Lower leg skin (tissue), 4 donors: ENCODE measurements around the gene ROBO1. TPM values are rescaled to one million over a fixed set of nuclear protein-coding genes. Genes with fewer than 3 reads are reported as not detected.
"Not testable (repeated sequence)": the region's sequence is repeated elsewhere in the genome, so short reads cannot be mapped to it uniquely, and the experiment has no call there.

Source experiments
- DNase-seq, 2 donors: peaks; one replicate each; pipeline ENCODE4 v3.0.0-alpha.2; 2019; ENCODE audit warnings: low spot score in 2 of 2
- H3K4me3 ChIP-seq: fragments of 200-600 bp; sonication (generic); 2 replicates; pipeline ENCODE4 v1.5.1; 2017; ENCODE audit warnings: mild to moderate bottlenecking, low read depth; ENCODE audit not compliant: poor library complexity, severe bottlenecking
- CTCF ChIP-seq, 3 donors: fragments of 450-650 bp; IDR thresholded peaks; one replicate each; pipeline ENCODE4 v1.5.1; 2016; ENCODE audit warnings: antibody characterized with exemption in 3 of 3, mild to moderate bottlenecking in 3 of 3, moderate library complexity in 2 of 3
- POLR2A ChIP-seq, 2 donors: fragments of 450-650 bp; IDR thresholded peaks; one replicate each; pipeline ENCODE4 v1.6.1; 2016 to 2017; ENCODE audit warnings: antibody characterized with exemption in 2 of 2, mild to moderate bottlenecking in 1 of 2, moderate library complexity in 1 of 2
- WGBS, 2 donors: methylation state at CpG; one replicate each; pipeline ENCODE4 v1.1.5; 2018; 5-methylcytosine and 5-hydroxymethylcytosine counted together
- intact Hi-C: fragments of 100-400 bp; cut with DNase I; formaldehyde crosslinking; loops from one replicate; pipeline ENCODE4 v1.15.0; 2023; ENCODE audit warnings: low total_unique reads
- total RNA-seq, 4 donors: library from RNA; depleted of rRNA; stranded (reverse); fragments of >200 nt; gene quantifications; one replicate each; pipeline ENCODE4 v1.1.0, GENCODE V29; 2016

The ROBO1 gene
- total RNA-seq, 4 donors from 2014 or later, result 26.3 to 60.0 (median 51.0) TPM

GRCh38 chr3:78724859-78725258 lies 1042.9 kb downstream of the ROBO1 start:
- intact Hi-C loops, result no loop called here
- no peak for DNase-seq
- H3K4me3 ChIP-seq, result no peak overlapping the region
- WGBS, 2 donors, result 50 to 56% methylated on average over 4 of the region's 4 CpGs
- no peak for TF ChIP-seq POLR2A (IDR thresholded peaks at IDR 0.05)
- no peak for TF ChIP-seq CTCF (IDR thresholded peaks at IDR 0.05)

GRCh38 chr3:78724364-78724763 lies 1043.4 kb downstream of the ROBO1 start:
- intact Hi-C loops, DNase-seq, H3K4me3 ChIP-seq: not testable (repeated sequence)
- WGBS, 2 donors, result 90 to 91% methylated on average over 5 of the region's 5 CpGs

GRCh38 chr3:78721771-78722543 lies 1045.8 kb downstream of the ROBO1 start:
- no peak overlapping the region for H3K4me3 ChIP-seq
- DNase-seq, result no peak
- intact Hi-C loops, result no loop called here
- WGBS, 2 donors, result 2 to 73% methylated on average over 1 of the region's 1 CpG
- no peak for TF ChIP-seq CTCF (IDR thresholded peaks at IDR 0.05)

- no peak for TF ChIP-seq POLR2A (IDR thresholded peaks at IDR 0.05)
- TF ChIP-seq CTCF (IDR thresholded peaks at IDR 0.05), result no peak
Measured at GRCh38 chr3:78718707-78719106, 1049.1 kb downstream of the ROBO1 start.

GRCh38 chr3:78717041-78717440 lies 1050.8 kb downstream of the ROBO1 start:
- no peak overlapping the region for H3K4me3 ChIP-seq
- intact Hi-C loops, result no loop called here
- WGBS, 2 donors, result 92 to 96% methylated on average over 5 of the region's 5 CpGs

More at GRCh38 chr3:78718707-78719106, 1049.1 kb downstream of the ROBO1 start:
- no peak overlapping the region for H3K4me3 ChIP-seq
- intact Hi-C loops, result no loop called here
- no peak for DNase-seq

GRCh38 chr3:78712941-78713340 lies 1054.9 kb downstream of the ROBO1 start:
- intact Hi-C loops, result no loop called here
- H3K4me3 ChIP-seq, result no peak overlapping the region
- TF ChIP-seq POLR2A (IDR thresholded peaks at IDR 0.05), result no peak
- no peak for TF ChIP-seq CTCF (IDR thresholded peaks at IDR 0.05)
- DNase-seq, result no peak

More at GRCh38 chr3:78717041-78717440, 1050.8 kb downstream of the ROBO1 start:
- TF ChIP-seq CTCF (IDR thresholded peaks at IDR 0.05), result no peak
- no peak for TF ChIP-seq POLR2A (IDR thresholded peaks at IDR 0.05)
- DNase-seq, result no peak
